ENCODE measurements around the gene MSH6.

Gene MSH6

GRCh38 chr2:47811668-47812067 is 28.7 kb downstream of the MSH6 start:
- TF ChIP-seq CTCF (IDR thresholded peaks at IDR 0.05; ENCODE audit: unreplicated experiment in 3 of 3): no peak
- peak overlapping the region in 1 of 3 experiments; percentile 14 for H3K27ac Mint-ChIP-seq
- H3K4me3 Mint-ChIP-seq: no peak overlapping the region
- no peaks in the 10 kb centered on the region for H3K27me3 Mint-ChIP-seq (ENCODE audit: low read depth)
- H3K9me3 Mint-ChIP-seq: no peaks in the 10 kb centered on the region
- H3K4me1 Mint-ChIP-seq: no peaks in the 10 kb centered on the region
- H3K36me3 Mint-ChIP-seq (ENCODE audit: low read depth): peaks cover 78% of the 10 kb centered on the region

GRCh38 chr2:47815764-47816163 is 32.8 kb downstream of the MSH6 start:
- no peaks in the 10 kb centered on the region for H3K27me3 Mint-ChIP-seq (ENCODE audit: low read depth)
- H3K4me3 Mint-ChIP-seq: no peak overlapping the region
- no peak overlapping the region for H3K27ac Mint-ChIP-seq
- no peaks in the 10 kb centered on the region for H3K4me1 Mint-ChIP-seq
- no peaks in the 10 kb centered on the region for H3K9me3 Mint-ChIP-seq
- H3K36me3 Mint-ChIP-seq (ENCODE audit: low read depth): peaks cover 95% of the 10 kb centered on the region
- no peak for TF ChIP-seq CTCF (IDR thresholded peaks at IDR 0.05; ENCODE audit: unreplicated experiment in 3 of 3)

- H3K4me3 Mint-ChIP-seq: no peak overlapping the region
- H3K4me1 Mint-ChIP-seq: no peaks in the 10 kb centered on the region
- H3K27me3 Mint-ChIP-seq (ENCODE audit: low read depth): no peaks in the 10 kb centered on the region
- TF ChIP-seq CTCF (IDR thresholded peaks at IDR 0.05; ENCODE audit: unreplicated experiment in 3 of 3): no peak
- no peaks in the 10 kb centered on the region for H3K9me3 Mint-ChIP-seq
- no peak overlapping the region for H3K27ac Mint-ChIP-seq
- H3K36me3 Mint-ChIP-seq (ENCODE audit: low read depth): peaks cover 84% of the 10 kb centered on the region
These were observed 35.8 kb downstream of the MSH6 start for GRCh38 chr2:47818777-47819176.

- H3K9me3 Mint-ChIP-seq: no peaks in the 10 kb centered on the region
- peaks cover 85% of the 10 kb centered on the region for H3K36me3 Mint-ChIP-seq (ENCODE audit: low read depth)
- no peak for TF ChIP-seq CTCF (IDR thresholded peaks at IDR 0.05; ENCODE audit: unreplicated experiment in 3 of 3)
- no peak overlapping the region for H3K27ac Mint-ChIP-seq
- no peak overlapping the region for H3K4me3 Mint-ChIP-seq
- H3K27me3 Mint-ChIP-seq (ENCODE audit: low read depth): no peaks in the 10 kb centered on the region
- H3K4me1 Mint-ChIP-seq: no peaks in the 10 kb centered on the region
These were observed 36.9 kb downstream of the MSH6 start for GRCh38 chr2:47819834-47820233.

- Mint-ChIP-seq H3K27ac (no peak overlapping the region), H3K9me3 (no peaks in the 10 kb centered on the region), H3K4me1 (no peaks in the 10 kb centered on the region), H3K27me3 (ENCODE audit: low read depth) (no peaks in the 10 kb centered on the region), H3K36me3 (ENCODE audit: low read depth) (peaks cover 84% of the 10 kb centered on the region), H3K4me3 (no peak overlapping the region)
- TF ChIP-seq CTCF (IDR thresholded peaks at IDR 0.05; ENCODE audit: unreplicated experiment in 3 of 3): no peak
These were observed 39.6 kb downstream of the MSH6 start for GRCh38 chr2:47822518-47822917.

GRCh38 chr2:47833516-47833968 is 50.6 kb downstream of the MSH6 start:
- Mint-ChIP-seq H3K9me3 (no peaks in the 10 kb centered on the region), H3K36me3 (ENCODE audit: low read depth) (peaks cover 62% of the 10 kb centered on the region), H3K27me3 (ENCODE audit: low read depth) (no peaks in the 10 kb centered on the region), H3K4me1 (no peaks in the 10 kb centered on the region), H3K27ac (no peak overlapping the region), H3K4me3 (no peak overlapping the region)
- no peak for TF ChIP-seq CTCF (IDR thresholded peaks at IDR 0.05; ENCODE audit: unreplicated experiment in 3 of 3)

Data from nephron (organoid).